Activated CD4-positive, alpha-beta T cell treated with anti-CD3 and anti-CD28 coated beads, Interleukin-2, amount 10 ng/mL, durations not matched to agents 7 days and 5 days (primary cell): ENCODE data around the gene ACTMAP. TPM values are rescaled to one million over a fixed set of nuclear protein-coding genes. Genes with fewer than 3 reads are reported as not detected.

Experiments used
- CTCF ChIA-PET: fragments of 350-600 bp; sonication (Branson Sonifier 250); formaldehyde crosslinking; loops from one replicate; lab custom pipeline; 2021; ENCODE audit warnings: antibody characterized with exemption; lab: Charles Lee
- POLR2A ChIA-PET: fragments of 350-600 bp; sonication (Branson Sonifier 250); formaldehyde crosslinking; loops from one replicate; lab custom pipeline; 2021; ENCODE audit warnings: antibody characterized with exemption; lab: Charles Lee
- DNase-seq: peaks from one replicate; pipeline ENCODE4 v3.0.0-alpha.2; 2020
- H3K27ac Mint-ChIP-seq: one replicate; pipeline ENCODE4 v1.8.0; 2021; ENCODE audit warnings: mild to moderate bottlenecking, moderate library complexity, mixed read lengths
- H3K27me3 Mint-ChIP-seq: one replicate; pipeline ENCODE4 v1.8.0; 2021; ENCODE audit warnings: mixed read lengths
- H3K36me3 Mint-ChIP-seq: one replicate; pipeline ENCODE4 v1.8.0; 2021; ENCODE audit warnings: low read depth, mixed read lengths
- H3K4me1 Mint-ChIP-seq: one replicate; pipeline ENCODE4 v1.8.0; 2021; ENCODE audit warnings: mixed read lengths
- H3K4me3 Mint-ChIP-seq: one replicate; pipeline ENCODE4 v1.8.0; 2021; ENCODE audit warnings: mild to moderate bottlenecking, moderate library complexity, mixed read lengths
- H3K9me3 Mint-ChIP-seq: one replicate; pipeline ENCODE4 v1.8.0; 2021; ENCODE audit warnings: mixed read lengths
- total RNA-seq, 2 experiments: library from RNA; stranded (reverse); gene quantifications; one replicate each; pipeline ENCODE4 v1.2.3, GENCODE V29; 2021

Gene ACTMAP
- total RNA-seq, 2 experiments from 2014 or later, result 17.5 to 19.8 TPM

- no peaks in the 10 kb centered on the region for H3K27me3 Mint-ChIP-seq
- no peak for DNase-seq
- peaks cover 3% of the 10 kb centered on the region for H3K4me1 Mint-ChIP-seq
- H3K9me3 Mint-ChIP-seq, result no peaks in the 10 kb centered on the region
- ChIA-PET POLR2A (no interaction called here), CTCF (interaction anchor here (1.4 kb wide), 1 partner anchor 13 kb away, joined by 4 read pairs; no protein-coding TSS in a partner anchor)
- H3K27ac Mint-ChIP-seq, result peak overlapping the region; percentile 20
- no peaks in the 10 kb centered on the region for H3K36me3 Mint-ChIP-seq
- H3K4me3 Mint-ChIP-seq, result no peak overlapping the region
These were observed 56.4 kb downstream of the ACTMAP start for GRCh38 chr19:40693896-40694295.

DNA sequence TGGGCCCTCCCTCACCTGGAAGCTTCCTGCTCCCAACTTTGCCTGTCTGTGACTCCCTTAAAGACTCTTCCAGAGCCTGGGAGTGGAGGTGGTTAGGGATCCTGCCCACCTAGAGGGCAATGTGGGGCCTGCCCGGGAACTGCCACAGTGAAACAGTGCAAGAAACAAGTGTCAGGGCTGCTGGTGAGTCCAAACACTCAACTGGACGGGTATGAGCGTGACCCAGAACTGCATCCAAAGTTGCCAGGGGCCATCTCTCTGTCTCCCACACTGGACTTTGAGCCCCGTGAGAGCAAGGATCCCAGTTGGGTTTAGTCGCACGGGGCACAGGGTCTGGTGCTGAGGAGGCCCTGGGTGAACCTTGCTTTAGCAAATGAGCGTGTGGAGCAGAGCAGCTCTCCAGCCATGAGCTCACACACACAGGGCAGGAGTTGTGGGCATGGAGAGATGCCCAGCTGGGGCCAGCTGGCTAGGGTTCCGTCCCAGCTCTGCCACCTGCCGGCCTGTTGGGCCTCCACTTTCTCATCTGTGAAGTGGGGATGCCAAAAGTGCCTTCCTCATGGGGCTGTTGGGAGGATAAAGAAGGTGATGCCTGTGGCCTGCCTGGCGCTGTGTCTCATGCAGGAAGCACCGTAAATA is 57.0 kb downstream of the ACTMAP start:
- Mint-ChIP-seq H3K9me3 (no peaks in the 10 kb centered on the region), H3K27ac (no peak overlapping the region), H3K36me3 (no peaks in the 10 kb centered on the region), H3K27me3 (no peaks in the 10 kb centered on the region), H3K4me3 (no peak overlapping the region), H3K4me1 (peaks cover 3% of the 10 kb centered on the region)
- no peak for DNase-seq
- CTCF ChIA-PET, result interaction anchor here (0.6 kb wide), 1 partner anchor 37 kb away, joined by 3 read pairs; no protein-coding TSS in a partner anchor
- POLR2A ChIA-PET, result no interaction called here

- Mint-ChIP-seq H3K9me3 (no peaks in the 10 kb centered on the region), H3K27ac (no peak overlapping the region), H3K27me3 (no peaks in the 10 kb centered on the region), H3K36me3 (no peaks in the 10 kb centered on the region), H3K4me1 (peaks cover 3% of the 10 kb centered on the region), H3K4me3 (no peak overlapping the region)
- DNase-seq, result no peak
- CTCF ChIA-PET, result no interaction called here
- POLR2A ChIA-PET, result no interaction called here
These were observed 58.1 kb downstream of the ACTMAP start for GRCh38 chr19:40692212-40692551.

DNA sequence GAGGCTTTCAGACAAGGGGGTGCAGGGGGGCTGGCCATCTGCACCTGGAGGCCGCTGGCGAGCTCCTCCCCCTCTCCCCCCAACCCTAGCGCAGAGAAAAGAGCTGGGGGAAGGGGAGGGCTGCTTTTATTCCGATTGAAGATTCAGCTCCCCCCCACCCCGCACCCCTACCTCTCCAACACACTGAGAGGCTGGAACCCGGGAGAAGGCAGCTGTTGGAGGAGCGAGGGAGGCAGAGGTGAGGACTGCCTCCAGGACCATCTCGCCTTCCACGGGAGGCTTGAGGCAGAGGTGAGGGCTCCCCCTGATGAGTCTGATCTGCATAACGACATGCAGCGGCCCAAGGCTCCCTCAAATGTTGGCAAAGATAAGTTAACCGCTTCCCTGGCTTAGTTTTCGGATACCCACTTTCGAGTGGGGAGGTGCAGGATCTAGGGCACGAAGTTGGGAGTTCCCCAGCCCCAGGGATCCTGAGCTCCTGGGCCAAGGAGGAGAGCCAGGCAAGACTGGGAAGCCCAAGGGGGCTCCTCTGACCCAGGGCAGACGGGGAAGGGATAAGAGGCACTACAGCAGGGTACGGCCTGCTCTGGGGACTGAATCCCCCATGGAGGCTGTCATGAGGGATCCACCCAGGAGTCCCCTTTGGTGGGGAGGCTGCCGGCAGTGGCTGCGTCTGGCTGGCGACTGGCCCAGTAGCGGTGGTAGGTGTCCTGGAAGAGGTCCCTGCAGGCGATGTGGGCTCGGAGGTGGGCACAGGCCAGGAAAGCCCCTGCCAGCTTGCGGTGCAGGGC is 58.7 kb downstream of the ACTMAP start:
- no peaks in the 10 kb centered on the region for H3K9me3 Mint-ChIP-seq
- no peak for DNase-seq
- H3K4me1 Mint-ChIP-seq, result peaks cover 3% of the 10 kb centered on the region
- ChIA-PET POLR2A (interaction anchor here (0.6 kb wide), 1 partner anchor 25 kb away, joined by 3 read pairs; the partner anchor contains the start of gene ITPKC), CTCF (interaction anchor here (0.6 to 0.7 kb wide), 2 partner anchors 25 to 32 kb away, joined by 3 to 4 read pairs; partner anchors contain the start of genes COQ8B and ITPKC)
- no peaks in the 10 kb centered on the region for H3K27me3 Mint-ChIP-seq
- H3K27ac Mint-ChIP-seq, result peak overlapping the region; percentile 28
- H3K36me3 Mint-ChIP-seq, result no peaks in the 10 kb centered on the region
- peak overlapping the region; percentile 83 for H3K4me3 Mint-ChIP-seq

Other genes with a start within 250 kb of the ACTMAP start
- gene SHKBP1, start 173.6 kb downstream of the ACTMAP start, total RNA-seq, result 100 to 1,000 TPM; 147 to 158 TPM
- gene LTBP4, start 149.1 kb downstream of the ACTMAP start, total RNA-seq, result 10 to 100 TPM; 71.3 to 75.7 TPM
- gene NUMBL, start 59.8 kb downstream of the ACTMAP start, total RNA-seq, result 1 to 10 TPM; 5.7 to 7.3 TPM
- 10 to 100 TPM; 23.4 to 33.5 TPM for gene COQ8B, start 33.6 kb downstream of the ACTMAP start, total RNA-seq
- 1 to 10 TPM; 4.8 TPM for gene ITPKC, start 33.4 kb downstream of the ACTMAP start, total RNA-seq
- gene SNRPA, start 726 bp upstream of the ACTMAP start, total RNA-seq, result 100 to 1,000 TPM; 149 to 182 TPM
- gene MIA, start 25.0 kb upstream of the ACTMAP start, total RNA-seq, result under 1 TPM in 1 of 2 experiments, not detected in 1; 0.89 TPM
- gene RAB4B, start 27.8 kb upstream of the ACTMAP start, total RNA-seq, result 10 to 100 TPM; 52.8 to 54.7 TPM
- gene EGLN2, start 48.7 kb upstream of the ACTMAP start, total RNA-seq, result 100 to 1,000 TPM; 124 to 126 TPM
- gene CYP2A6, start 100.0 kb upstream of the ACTMAP start, total RNA-seq, result not detected
- not detected for gene CYP2A7, start 131.8 kb upstream of the ACTMAP start, total RNA-seq
- gene CYP2B6, start 240.8 kb upstream of the ACTMAP start, total RNA-seq, result not detected